GM12872 (cell line): ENCODE data around the gene WNT3.

Experiments
- TF ChIP-seq, protein P1 (sequence below): IDR thresholded peaks from 3 replicates; pipeline ENCODE4 v1.5.1; 2011; ENCODE audit warnings: low read depth, mild to moderate bottlenecking, low read length, moderate library complexity; ENCODE audit not compliant: insufficient read depth

WNT3 gene

DNA sequence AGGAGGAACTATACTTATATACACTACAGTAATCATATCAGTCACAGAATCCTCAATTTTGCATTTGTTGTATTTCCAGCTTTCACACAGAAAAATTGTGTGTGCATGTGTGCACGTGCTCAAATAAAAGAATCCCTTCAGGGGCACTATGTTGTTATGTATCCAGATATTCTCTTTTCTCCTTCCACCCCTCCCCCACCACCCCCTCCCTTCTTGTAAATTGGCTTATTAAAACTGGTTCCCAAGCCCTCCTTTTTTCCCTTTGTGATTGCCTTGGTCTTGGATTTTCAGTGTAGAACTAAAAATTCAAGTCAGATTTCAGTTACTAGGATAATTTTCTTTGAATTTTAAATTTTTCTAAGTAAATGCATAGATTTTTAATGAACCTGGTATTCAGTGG, 86.3 kb downstream of the WNT3 start:
- TF ChIP-seq, protein P1, sequence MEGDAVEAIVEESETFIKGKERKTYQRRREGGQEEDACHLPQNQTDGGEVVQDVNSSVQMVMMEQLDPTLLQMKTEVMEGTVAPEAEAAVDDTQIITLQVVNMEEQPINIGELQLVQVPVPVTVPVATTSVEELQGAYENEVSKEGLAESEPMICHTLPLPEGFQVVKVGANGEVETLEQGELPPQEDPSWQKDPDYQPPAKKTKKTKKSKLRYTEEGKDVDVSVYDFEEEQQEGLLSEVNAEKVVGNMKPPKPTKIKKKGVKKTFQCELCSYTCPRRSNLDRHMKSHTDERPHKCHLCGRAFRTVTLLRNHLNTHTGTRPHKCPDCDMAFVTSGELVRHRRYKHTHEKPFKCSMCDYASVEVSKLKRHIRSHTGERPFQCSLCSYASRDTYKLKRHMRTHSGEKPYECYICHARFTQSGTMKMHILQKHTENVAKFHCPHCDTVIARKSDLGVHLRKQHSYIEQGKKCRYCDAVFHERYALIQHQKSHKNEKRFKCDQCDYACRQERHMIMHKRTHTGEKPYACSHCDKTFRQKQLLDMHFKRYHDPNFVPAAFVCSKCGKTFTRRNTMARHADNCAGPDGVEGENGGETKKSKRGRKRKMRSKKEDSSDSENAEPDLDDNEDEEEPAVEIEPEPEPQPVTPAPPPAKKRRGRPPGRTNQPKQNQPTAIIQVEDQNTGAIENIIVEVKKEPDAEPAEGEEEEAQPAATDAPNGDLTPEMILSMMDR: no peak

DNA sequence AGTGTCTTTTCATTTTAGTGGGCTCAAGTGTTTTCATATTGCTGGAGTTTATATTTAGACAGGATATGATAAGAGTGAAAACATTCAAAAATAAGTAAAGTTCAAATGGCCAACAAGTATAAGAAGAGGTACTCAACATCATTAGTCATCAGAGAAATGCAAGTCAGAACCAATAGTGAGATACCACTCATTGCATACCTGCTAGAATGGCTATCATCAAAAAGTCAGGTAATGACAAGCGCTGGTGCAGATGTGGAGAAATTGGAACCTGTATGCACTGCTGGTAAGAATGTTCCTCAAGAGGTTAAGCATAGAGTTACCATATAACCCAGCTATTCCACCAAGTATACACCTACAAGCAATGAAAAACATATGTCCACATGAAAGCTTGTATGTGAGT, 87.8 kb downstream of the WNT3 start:
- TF ChIP-seq, protein P1: no peak

DNA sequence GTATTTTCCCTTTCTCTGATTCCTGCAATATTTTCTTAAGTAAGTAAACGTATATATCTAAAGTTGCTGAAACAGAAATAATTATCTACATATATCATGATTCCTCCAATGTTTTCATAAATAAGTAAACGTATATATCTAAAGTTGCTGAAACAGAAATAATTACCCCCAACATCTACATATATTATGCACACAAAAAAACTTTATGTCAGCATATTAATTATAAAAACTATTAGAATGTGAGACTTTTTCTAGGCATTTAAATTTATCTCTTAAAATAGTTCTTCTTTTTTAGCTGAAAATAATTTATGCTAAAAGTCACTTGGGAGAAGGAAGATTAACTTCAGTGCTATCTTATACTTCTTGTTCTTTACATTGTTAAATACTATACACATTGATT, 88.5 kb downstream of the WNT3 start:
- TF ChIP-seq, protein P1: no peak

DNA sequence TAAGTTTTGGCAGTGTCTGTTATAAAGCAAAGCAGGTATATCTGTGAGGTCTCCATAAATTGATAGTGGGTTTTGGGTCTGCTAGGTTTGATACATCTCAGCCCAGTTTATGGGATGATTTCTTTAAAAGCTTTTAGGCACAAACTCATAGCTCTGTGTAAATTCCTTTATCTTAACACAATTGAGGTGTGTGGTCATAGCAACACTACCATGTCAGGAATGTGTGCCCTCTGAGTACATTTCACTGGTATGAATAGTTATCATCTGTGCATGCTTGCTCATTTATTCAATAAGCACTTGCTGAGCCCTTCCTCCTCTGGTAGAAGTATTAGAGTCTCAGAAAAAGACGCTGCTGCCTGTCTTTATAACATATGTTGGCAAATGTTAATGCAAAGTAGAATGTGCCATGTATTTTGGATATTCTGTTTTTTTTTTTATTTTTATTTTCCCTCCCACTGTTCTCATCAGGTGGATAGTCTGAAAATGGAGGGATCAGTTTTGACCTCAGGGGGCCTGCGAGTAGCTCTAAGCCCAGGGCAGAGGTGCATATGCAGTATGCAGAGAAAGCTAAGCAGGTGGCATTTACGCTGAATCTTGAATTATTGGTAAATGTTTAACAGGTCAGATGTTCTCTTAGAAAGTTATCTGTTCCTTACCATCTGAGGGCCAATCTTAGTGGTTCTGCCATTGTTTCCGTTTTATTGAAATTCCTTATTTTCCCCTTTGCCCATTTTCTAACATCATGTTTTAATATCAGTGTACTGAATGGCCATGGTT, 90.7 kb downstream of the WNT3 start:
- TF ChIP-seq, protein P1: no peak

DNA sequence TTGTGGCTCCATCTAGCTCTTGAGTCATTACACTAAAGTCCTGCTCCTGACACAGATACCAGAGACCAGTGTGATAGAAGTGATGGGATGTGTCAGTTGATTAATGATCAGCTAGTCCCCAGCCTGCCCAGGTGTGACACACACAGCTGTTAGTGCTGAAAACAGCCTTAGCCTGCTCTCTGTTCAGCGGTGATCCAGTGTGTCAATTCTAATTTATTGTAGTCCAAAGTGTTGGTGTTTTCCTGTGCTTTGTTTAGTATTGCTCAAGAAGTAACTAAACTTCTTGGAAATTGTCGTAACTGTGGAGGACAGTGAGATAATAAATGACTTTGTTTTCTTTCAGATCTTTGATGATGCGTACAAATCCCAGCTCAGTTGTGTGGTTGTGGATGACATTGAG, 92.3 kb downstream of the WNT3 start:
- TF ChIP-seq, protein P1: no peak

- TF ChIP-seq, protein P1: no peak
Measured at GRCh38 chr17:46722662-46723285, 95.7 kb downstream of the WNT3 start.

DNA sequence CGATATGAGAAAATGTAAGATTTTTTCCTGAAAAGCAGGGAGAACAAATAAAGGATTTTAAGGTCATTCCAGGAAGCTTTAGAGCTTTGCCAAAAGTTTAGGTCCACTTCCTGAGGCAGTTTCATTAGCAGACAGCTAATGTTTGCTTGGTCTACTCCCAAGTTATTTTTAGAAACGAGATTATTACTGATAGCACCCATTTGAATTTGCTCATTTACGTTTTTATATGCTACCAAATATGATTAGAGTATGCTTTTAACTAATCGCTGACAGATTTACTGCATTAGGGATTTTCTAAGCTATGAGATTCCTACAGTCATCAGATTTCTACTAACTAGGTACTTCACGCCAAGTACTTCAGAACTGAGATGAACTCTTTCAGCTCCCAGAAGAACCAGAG, 98.1 kb downstream of the WNT3 start:
- TF ChIP-seq, protein P1: no peak
